Kidney tubule cell (primary cell): ENCODE data around the gene GRIN3B.

Experiments used
- DNase-seq: peaks from one replicate; pipeline ENCODE4 v3.0.0-alpha.2; 2018; ENCODE audit warnings: low spot score

GRIN3B gene

DNA sequence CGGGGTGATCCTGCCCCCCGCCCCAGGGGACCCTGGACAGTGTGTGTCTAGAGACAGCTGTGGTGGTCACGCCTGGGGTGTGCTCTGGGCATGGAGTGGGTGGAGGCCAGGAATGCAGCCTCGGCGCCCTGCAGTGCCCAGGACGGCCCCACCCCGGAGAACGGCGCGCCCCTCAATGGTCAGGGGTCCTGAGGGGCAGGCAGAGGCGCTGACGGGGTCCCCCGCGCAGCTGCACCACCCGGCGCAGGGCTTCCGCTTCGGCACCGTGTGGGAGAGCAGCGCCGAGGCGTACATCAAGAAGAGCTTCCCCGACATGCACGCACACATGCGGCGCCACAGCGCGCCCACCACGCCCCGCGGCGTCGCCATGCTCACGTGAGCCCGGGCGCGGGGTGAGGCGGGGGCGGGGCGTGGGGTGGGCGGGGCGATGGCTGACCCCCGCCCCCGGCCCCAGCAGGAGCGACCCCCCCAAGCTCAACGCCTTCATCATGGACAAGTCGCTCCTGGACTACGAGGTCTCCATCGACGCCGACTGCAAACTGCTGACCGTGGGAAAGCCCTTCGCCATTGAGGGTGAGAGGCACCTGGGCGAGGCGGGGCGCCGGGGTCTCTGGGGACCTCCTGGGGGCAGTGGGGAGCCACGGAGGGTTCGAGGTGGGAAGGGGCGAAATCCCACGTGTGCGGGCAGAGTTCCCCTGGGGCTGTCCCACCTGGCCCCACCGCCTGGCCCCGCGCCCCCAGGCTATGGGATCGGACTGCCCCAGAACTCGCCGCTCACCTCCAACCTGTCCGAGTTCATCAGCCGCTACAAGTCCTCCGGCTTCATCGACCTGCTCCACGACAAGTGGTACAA lies 7.4 kb downstream of the GRIN3B start:
- no peak for DNase-seq

GRCh38 chr19:1008268-1009040 lies 8.2 kb downstream of the GRIN3B start:
- no peak for DNase-seq

DNA sequence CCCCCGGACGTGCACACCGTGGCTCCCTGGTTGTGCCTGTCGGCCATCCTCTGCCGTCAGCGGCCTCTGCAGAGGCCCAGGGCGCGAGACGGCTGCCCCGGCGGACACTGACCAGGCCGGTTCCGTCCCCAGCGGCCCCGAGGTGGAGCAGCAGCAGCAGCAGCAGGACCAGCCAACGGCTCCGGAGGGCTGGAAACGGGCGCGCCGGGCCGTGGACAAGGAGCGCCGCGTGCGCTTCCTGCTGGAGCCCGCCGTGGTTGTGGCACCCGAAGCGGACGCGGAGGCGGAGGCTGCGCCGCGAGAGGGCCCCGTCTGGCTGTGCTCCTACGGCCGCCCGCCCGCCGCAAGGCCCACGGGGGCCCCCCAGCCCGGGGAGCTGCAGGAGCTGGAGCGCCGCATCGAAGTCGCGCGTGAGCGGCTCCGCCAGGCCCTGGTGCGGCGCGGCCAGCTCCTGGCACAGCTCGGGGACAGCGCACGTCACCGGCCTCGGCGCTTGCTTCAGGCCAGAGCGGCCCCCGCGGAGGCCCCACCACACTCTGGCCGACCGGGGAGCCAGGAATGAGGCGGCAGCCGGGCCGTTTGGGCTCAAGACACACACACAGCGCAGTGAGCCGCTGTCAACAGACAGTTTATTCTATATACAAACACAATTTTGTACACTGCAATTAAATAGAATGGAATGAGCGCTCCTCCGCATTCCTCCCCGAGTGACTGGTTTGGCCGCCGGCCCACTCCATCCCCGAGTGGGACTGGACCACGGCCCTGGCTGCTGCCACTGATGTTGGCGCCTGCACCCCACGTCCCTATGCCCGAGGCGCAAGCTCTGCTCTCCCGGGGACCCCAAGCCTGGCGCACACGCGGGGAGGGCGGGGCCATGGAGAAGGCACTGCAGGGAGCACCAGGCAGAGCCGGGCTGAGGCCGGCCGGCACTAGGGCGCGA lies 9.1 kb downstream of the GRIN3B start:
- no peak for DNase-seq

GRCh38 chr19:1009981-1010538 lies 9.8 kb downstream of the GRIN3B start:
- DNase-seq: no peak

GRCh38 chr19:1010586-1011510 lies 10.6 kb downstream of the GRIN3B start:
- no peak for DNase-seq

- no peak for DNase-seq
Observed at GRCh38 chr19:1011831-1012333, 11.7 kb downstream of the GRIN3B start.

DNA sequence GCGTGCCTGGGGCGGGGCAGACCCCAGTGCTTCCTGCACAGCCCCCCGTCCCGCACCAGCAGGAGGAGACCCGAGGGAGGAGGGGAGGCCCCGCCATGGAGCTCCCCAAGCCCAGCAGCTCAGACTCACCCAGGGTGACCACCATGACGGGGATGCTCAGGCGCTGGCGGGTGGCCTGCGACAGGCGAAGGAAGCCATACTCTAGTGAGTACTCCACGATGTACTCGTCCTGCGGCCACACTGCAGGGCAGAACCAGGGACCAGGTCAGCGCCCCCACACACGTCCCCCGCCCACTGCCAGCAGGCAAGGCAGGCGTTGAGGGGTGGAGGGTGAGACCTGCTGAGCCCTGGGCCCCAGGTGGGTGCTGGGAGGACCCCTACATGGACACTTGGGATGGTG lies 12.1 kb downstream of the GRIN3B start:
- DNase-seq: no peak

DNA sequence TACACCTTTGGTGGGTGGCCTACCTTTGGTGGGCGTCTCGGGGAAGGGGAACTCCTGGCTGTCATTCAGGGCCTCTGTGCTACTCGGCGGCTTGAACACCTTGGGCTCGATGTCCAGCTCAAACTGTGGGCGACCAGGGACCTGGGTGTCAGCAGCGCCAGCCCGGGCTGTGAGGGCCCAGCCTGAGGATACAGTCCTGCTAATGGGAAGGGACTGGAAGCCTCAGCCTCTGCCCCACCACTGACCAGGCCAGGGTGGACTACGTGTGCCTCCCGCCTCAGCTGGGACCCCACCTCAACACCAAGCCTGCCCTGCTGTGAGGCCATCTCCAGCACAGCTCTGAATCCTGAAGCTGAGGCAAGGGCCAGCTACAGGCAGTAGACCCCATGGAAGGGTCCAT lies 13.0 kb downstream of the GRIN3B start:
- no peak for DNase-seq

DNA sequence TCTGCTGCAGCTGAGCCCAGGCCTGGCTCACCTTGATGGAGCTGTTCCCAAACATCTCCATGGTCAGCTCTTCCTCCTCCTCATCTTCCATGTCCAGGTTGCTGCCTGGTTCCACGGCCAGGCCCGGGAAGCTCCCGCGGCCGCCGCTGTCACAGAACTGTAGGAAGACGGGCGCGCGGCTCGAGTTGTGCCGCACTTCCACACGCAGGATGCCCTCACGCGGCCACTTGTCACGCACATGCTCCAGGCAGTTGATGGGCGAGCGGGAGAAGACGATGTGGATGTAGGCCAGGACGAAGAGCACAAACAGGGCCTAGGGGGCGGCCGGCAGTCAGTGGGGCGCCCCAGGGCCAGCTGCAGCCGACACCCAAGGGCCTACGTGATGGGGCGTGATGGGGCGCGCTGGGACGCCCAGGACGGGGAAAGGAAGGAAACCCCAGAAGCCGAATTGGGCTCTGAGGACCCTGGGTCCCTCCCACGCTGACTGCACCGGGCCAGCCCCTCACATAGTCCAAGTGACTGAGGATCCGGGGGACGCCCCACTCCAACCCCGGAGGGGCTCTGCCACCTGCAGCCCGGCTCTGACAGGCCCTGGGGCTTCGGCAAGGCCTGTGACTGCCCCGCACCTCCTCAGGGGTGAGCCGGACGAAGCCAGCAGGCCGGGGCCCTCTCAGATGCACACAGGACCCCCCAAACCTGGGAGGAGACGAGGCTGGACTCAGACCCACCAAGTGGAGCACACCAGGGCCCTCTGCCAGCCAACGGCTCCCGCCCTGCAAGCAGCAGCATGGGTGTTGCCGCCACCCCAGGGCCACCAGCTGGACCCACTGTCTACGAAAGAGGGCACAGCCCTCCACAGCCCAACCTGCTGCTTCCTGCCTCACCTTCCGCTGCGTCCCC lies 14.2 kb downstream of the GRIN3B start:
- DNase-seq: no peak

DNA sequence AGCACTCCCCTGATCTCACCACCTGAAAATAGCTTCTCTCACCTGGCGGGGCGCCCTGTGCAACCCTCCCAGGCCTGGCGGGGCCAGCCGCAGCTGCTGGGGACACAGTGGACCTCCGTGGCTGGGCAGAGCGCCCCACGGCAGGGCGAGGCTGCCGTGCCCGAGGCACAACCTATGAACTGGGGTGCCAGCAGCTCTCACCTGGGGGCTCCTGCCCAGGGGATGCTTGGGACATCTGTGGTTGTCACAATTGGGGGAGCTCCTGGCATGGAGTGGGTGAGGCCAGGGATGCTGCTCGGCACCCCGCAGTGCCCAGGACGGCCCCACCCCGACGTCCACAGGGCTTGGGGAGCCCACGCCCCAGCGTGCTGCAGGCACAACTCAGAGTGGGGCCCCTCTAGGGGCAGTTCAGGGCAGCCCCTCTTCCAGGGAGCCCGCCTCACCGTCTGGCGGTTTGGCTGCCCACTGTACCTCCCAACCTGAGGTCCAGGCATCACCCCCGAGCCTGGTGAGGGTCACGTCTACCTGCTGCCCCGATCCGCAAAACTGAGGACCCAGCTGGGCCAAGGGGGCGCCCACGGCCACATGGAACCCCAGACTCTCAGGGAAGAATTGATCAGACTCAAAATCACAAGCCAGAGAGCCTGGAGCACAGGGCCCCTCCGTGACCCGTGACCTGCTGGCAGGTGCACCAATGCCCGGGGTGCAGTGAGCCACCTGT lies 15.0 kb downstream of the GRIN3B start:
- DNase-seq: no peak

GRCh38 chr19:1015782-1016646 lies 15.8 kb downstream of the GRIN3B start:
- no peak for DNase-seq

- peak; percentile 86 for DNase-seq
Observed at GRCh38 chr19:1016647-1017114, 16.5 kb downstream of the GRIN3B start.

GRCh38 chr19:1017115-1017905 lies 17.1 kb downstream of the GRIN3B start:
- DNase-seq: peak; percentile 55

DNA sequence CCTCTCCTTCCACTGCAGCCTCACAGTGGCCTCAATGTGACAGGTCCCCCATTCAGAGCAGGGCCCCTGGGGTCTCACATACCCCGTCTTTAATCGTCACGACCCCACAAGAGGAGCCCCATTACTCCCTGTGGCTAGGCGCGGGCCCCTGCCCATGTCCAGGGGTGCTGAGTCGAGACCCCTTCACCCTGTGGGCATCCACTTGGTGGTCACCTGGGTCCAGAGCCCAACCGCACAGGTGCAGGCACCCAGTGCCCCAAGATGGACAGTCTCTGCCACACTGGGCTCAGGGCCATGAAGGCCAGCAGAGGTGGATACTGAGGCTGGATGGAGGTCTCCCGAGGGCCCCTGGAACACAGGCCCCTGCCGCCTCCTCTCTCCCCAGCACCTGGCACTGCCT lies 17.7 kb downstream of the GRIN3B start:
- no peak for DNase-seq

- no peak for DNase-seq
Observed at GRCh38 chr19:1018393-1018792, 18.2 kb downstream of the GRIN3B start.

DNA sequence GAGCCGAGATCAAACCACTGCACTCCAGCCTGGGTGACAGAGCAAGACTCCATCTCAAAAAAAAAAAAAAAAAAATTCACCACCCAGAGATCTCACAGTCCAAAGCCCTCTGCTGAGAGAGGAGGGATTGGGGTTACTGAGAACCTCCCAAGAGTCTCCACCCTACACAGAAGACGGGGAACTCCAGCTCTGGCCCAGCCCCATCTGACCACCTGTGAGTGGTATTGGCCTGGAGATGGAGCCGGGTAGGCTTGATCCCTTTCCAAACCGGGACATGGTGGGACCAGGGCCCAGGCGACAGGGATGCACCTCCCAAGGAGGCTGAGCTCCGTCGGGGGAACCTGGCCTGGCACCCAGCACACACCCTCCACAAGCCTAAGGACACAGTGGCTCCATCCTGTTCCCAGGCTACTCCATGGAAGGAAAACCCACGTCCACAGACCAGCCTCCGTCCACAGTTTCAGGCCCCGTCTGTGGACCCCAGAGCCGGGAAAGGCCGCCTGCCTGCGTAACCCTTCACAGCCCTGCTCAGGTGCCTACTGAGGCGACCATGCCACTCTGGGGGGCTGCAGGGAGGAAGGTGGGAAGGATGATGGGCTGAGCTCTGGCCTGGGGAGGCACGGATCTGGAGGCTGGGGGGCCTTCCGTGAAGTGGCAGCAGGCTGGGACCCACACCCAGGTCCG lies 18.9 kb downstream of the GRIN3B start:
- DNase-seq: no peak
